Small intestine (tissue), 7 donors: ENCODE measurements around the gene CDH13. TPM values are rescaled to one million over a fixed set of nuclear protein-coding genes. Genes with fewer than 3 reads are reported as not detected.
A peak's percentile ranks its signal among the peaks of the same experiment; 100 is the strongest.

Experiments used
- DNase-seq, 2 donors: peaks; one replicate each; pipeline versions ENCODE4 v3.0.0 to v3.0.0-alpha.2; 2013
- FAIRE-seq: peaks from 2 replicates; lab custom pipeline; 2012; peaks lifted over from hg19 to GRCh38; lab: Jason Lieb, UNC
- H3K27ac ChIP-seq, 3 donors: one replicate each; pipeline ENCODE4 v1.5.1; 2013; ENCODE audit warnings: low read length in 2 of 3, mild to moderate bottlenecking in 2 of 3, control low read depth in 1 of 3, inconsistent platforms in 1 of 3, low read depth in 1 of 3, moderate library complexity in 1 of 3
- H3K27me3 ChIP-seq, 3 donors: one replicate each; pipeline ENCODE4 v1.6.1; 2013; ENCODE audit warnings: low read length in 3 of 3, inconsistent platforms in 1 of 3; ENCODE audit not compliant: control insufficient read depth in 3 of 3, insufficient read depth in 3 of 3
- H3K36me3 ChIP-seq, 3 donors: one replicate each; pipeline ENCODE4 v1.6.1; 2013; ENCODE audit warnings: low read length in 3 of 3, inconsistent platforms in 1 of 3, low read depth in 1 of 3, mild to moderate bottlenecking in 1 of 3, moderate library complexity in 1 of 3; ENCODE audit not compliant: control insufficient read depth in 3 of 3, insufficient read depth in 2 of 3
- H3K4me1 ChIP-seq, 3 donors: one replicate each; pipeline ENCODE4 v1.6.1; 2013; ENCODE audit warnings: low read length in 2 of 3, inconsistent platforms in 1 of 3, low read depth in 1 of 3, mild to moderate bottlenecking in 1 of 3, moderate library complexity in 1 of 3; ENCODE audit not compliant: control insufficient read depth in 3 of 3, insufficient read depth in 2 of 3
- H3K4me3 ChIP-seq, 3 donors: one replicate each; pipeline ENCODE4 v1.5.1; 2013; ENCODE audit warnings: low read length in 3 of 3, control low read depth in 1 of 3, inconsistent platforms in 1 of 3, low read depth in 1 of 3, mild to moderate bottlenecking in 1 of 3, moderate library complexity in 1 of 3
- H3K9me3 ChIP-seq, 2 donors: one replicate each; pipeline ENCODE4 v1.6.1; 2013; ENCODE audit warnings: low read depth in 1 of 2, low read length in 1 of 2; ENCODE audit not compliant: control insufficient read depth in 2 of 2, insufficient read depth in 1 of 2
- WGBS, 3 donors: extraction: QIAGEN DNeasy Blood & Tissue Kit; methylation state at CpG; one replicate each; pipeline ENCODE4 v1.1.7; 2013; 5-methylcytosine and 5-hydroxymethylcytosine counted together
- polyA plus RNA-seq, 4 donors: library from polyadenylated mRNA; stranded (reverse) in 3 of 4; unstranded in 1 of 4; fragments of 200-250 nt in 3 of 4; fragments of 120-200 nt in 1 of 4; gene quantifications; one replicate each; pipeline versions ENCODE4 v1.2.1 to v1.2.3, GENCODE V29; 2013
- donor health status: healthy with polysubstance abuse.
- donor health status: control.
- donor health status: control.
- donor health status: Bipolar disorder and iron deficiency.
- donor health status: healthy.

The CDH13 gene
- polyA plus RNA-seq, 4 donors = 0.27 to 15.0 (median 2.9) TPM; not detected in 1

- FAIRE-seq = no peak
Observed at GRCh38 chr16:83510906-83511305, 884.1 kb downstream of the CDH13 start.

GRCh38 chr16:83513008-83513755, 886.4 kb downstream of the CDH13 start:
- peaks cover 0 to 3% of the 10 kb centered on the region in 2 donors for H3K9me3 ChIP-seq
- 66 to 73% (median 70%) methylated on average over 8 of the region's 8 CpGs for WGBS, 3 donors

More at GRCh38 chr16:83510906-83511305, 884.1 kb downstream of the CDH13 start:
- Histone ChIP-seq H3K9me3 (no peaks in the 10 kb centered on the region), H3K36me3 (no peaks in the 10 kb centered on the region), H3K4me1 (no peaks in the 10 kb centered on the region), H3K27ac (no peak overlapping the region), H3K4me3 (no peak overlapping the region), H3K27me3 (no peaks in the 10 kb centered on the region)
- DNase-seq = no peak
- 92 to 94% (median 93%) methylated on average over 12 of the region's 12 CpGs for WGBS, 3 donors

DNA sequence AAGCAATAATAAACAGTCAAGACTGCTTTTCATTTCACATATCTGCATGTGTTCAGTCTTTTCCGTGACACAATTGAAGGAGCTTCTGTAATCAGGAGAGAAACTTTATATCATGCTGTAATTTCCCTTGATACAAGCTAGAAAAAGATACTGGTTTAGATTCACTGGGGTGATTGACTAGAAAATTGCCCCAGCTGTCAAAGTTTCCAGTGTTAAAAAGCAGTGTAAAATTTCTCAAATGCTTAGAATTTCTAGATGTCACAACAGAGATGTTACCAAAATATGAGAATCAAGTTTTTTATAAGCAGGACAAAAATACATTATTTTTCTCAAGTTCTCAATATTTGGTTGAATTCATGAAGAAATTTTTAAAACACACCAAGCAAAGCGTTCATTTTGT, 888.6 kb downstream of the CDH13 start:
- H3K27ac ChIP-seq = no peak overlapping the region
- peaks cover 0 to 3% of the 10 kb centered on the region in 2 donors for H3K9me3 ChIP-seq
- DNase-seq (no peak), FAIRE-seq (no peak)
- no peaks in the 10 kb centered on the region for H3K36me3 ChIP-seq
- H3K27me3 ChIP-seq = no peaks in the 10 kb centered on the region
- no peaks in the 10 kb centered on the region for H3K4me1 ChIP-seq
- no peak overlapping the region for H3K4me3 ChIP-seq
- WGBS, 3 donors = 61 to 69% (median 61%) methylated on average over 2 of the region's 2 CpGs

More at GRCh38 chr16:83513008-83513755, 886.4 kb downstream of the CDH13 start:
- Histone ChIP-seq H3K27ac (no peak overlapping the region), H3K27me3 (no peaks in the 10 kb centered on the region), H3K36me3 (no peaks in the 10 kb centered on the region), H3K4me3 (no peak overlapping the region), H3K4me1 (no peaks in the 10 kb centered on the region)
- DNase-seq (no peak), FAIRE-seq (no peak)

DNA sequence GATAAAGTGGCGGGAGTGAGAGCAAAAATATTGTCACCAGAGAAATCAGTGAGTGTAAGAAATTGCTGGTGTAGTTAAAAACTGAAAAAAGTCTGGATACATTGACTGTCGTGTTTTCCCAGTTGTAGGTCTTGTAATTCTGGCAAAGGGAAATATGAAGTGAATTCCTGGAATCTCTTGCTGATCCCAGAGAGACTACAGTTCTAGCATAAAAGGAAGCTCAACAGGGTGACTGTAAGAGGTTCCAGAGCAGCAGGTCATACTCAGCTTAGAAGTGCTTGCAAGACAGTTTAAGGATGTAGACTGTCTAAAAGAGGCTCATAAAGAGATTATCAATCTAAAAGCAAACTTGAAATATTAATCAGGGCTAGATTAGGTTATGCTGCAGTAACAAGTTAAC, 890.2 kb downstream of the CDH13 start:
- DNase-seq = no peak
- no peak for FAIRE-seq
- H3K36me3 ChIP-seq = no peaks in the 10 kb centered on the region
- H3K4me1 ChIP-seq = no peaks in the 10 kb centered on the region
- H3K9me3 ChIP-seq = peaks cover 0 to 3% of the 10 kb centered on the region in 2 donors
- H3K27me3 ChIP-seq = no peaks in the 10 kb centered on the region
- whole genome bisulfite sequencing, 3 donors = 62 to 75% (median 63%) methylated on average over 2 of the region's 2 CpGs
- no peak overlapping the region for H3K27ac ChIP-seq
- H3K4me3 ChIP-seq = no peak overlapping the region

DNA sequence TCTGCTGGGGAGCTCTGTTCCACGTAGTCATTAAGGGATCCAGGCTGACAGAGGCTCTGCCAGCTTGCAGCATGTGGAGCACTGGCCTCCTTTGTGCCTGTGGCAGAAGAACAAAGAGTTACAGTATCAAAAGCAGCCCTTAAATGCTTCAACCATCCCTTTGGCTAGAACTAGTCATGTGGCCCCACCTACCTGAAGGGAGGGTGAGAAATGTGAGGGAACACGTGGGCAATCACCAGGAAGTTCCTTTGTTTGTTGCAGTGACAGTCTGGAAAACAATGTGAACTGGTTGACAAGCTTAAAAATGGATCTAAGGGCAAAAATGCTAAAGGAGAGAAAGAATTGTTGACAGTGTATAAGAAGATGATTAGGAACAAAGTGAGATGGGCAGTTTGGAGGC, 890.6 kb downstream of the CDH13 start:
- Histone ChIP-seq H3K4me3 (no peak overlapping the region), H3K27me3 (no peaks in the 10 kb centered on the region), H3K27ac (no peak overlapping the region), H3K4me1 (no peaks in the 10 kb centered on the region), H3K36me3 (no peaks in the 10 kb centered on the region), H3K9me3 (peaks cover 0 to 3% of the 10 kb centered on the region in 2 donors)
- 32 to 52% (median 32%) methylated on average over 2 of the region's 2 CpGs for WGBS, 3 donors
- no peak for FAIRE-seq
- no peak for DNase-seq

DNA sequence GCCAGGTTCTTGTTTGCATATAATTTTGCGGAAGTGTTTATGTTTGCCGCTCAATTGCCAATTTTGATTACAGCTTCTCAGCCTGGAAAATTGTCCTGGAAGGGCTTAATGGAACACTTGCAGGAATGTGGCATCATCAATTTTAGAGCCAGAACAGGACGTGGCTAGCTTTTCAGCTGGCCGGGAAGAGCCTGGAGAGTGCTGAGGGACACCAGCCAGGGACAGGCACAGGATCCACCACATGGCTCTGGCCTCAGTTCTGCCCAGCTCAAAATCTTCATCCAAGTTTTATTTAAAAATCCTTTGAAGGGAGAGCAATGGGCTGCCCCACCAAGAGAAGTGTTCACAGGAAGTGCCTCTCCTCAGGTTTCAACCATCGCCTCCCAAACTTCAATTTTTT, 893.8 kb downstream of the CDH13 start:
- no peak overlapping the region for H3K4me3 ChIP-seq
- peak in 1 of 2 donors; percentile 2 for DNase-seq
- FAIRE-seq = no peak
- no peaks in the 10 kb centered on the region for H3K36me3 ChIP-seq
- 64 to 80% (median 73%) methylated on average over 5 of the region's 5 CpGs for WGBS, 3 donors
- no peaks in the 10 kb centered on the region for H3K4me1 ChIP-seq
- peaks cover 0 to 3% of the 10 kb centered on the region in 2 donors for H3K9me3 ChIP-seq
- no peak overlapping the region for H3K27ac ChIP-seq
- H3K27me3 ChIP-seq = no peaks in the 10 kb centered on the region

GRCh38 chr16:83530293-83530692, 903.5 kb downstream of the CDH13 start:
- H3K27me3 ChIP-seq = no peaks in the 10 kb centered on the region
- no peaks in the 10 kb centered on the region for H3K4me1 ChIP-seq
- no peaks in the 10 kb centered on the region for H3K9me3 ChIP-seq
- DNase-seq (no peak), FAIRE-seq (no peak)
- WGBS, 3 donors = 74 to 86% (median 81%) methylated on average over 3 of the region's 3 CpGs
- H3K36me3 ChIP-seq = no peaks in the 10 kb centered on the region
- no peak overlapping the region for H3K4me3 ChIP-seq
- H3K27ac ChIP-seq = no peak overlapping the region

- Histone ChIP-seq H3K4me1 (no peaks in the 10 kb centered on the region), H3K9me3 (no peaks in the 10 kb centered on the region), H3K36me3 (no peaks in the 10 kb centered on the region), H3K4me3 (no peak overlapping the region), H3K27ac (no peak overlapping the region), H3K27me3 (no peaks in the 10 kb centered on the region)
- no peak for DNase-seq
- 80 to 88% (median 87%) methylated on average over 12 of the region's 12 CpGs for WGBS, 3 donors
- no peak for FAIRE-seq
Observed at GRCh38 chr16:83532634-83533033, 905.9 kb downstream of the CDH13 start.
